ENCODE data around the gene MCF2L.

DNA sequence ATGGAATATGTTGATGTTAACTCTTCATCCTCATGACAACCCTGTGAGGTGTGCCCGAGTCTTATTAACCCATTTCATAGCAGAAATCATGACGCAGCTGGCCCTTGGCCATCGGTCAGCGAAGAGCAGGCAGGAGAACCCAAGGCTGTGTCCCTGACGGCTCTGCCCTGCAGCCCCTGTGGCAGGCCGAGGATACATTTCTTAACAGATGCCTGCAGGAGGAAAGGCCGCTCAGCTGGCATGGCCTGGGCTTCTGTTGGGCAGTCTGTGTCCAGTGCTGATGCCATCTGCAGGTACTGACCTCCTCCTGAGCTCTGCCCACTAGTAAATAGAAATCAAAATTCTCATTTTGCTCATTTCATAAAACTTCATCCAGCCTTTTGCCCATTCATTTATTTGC is 35.4 kb upstream of the MCF2L start:
- no peak for TF ChIP-seq ARNTL (CRISPR knock-in tag; IDR thresholded peaks at IDR 0.05; ENCODE audit: borderline replicate concordance, low read depth)
- no peak for TF ChIP-seq ZFP3 (CRISPR knock-in tag; IDR thresholded peaks at IDR 0.05)
- TF ChIP-seq TOX (CRISPR knock-in tag; IDR thresholded peaks at IDR 0.05; ENCODE audit: borderline replicate concordance), result no peak
- TF ChIP-seq RARB (CRISPR knock-in tag; IDR thresholded peaks at IDR 0.05), result no peak
- no peak for TF ChIP-seq TCF4 (CRISPR knock-in tag; IDR thresholded peaks at IDR 0.05; ENCODE audit: borderline replicate concordance)
- TF ChIP-seq, protein P1, sequence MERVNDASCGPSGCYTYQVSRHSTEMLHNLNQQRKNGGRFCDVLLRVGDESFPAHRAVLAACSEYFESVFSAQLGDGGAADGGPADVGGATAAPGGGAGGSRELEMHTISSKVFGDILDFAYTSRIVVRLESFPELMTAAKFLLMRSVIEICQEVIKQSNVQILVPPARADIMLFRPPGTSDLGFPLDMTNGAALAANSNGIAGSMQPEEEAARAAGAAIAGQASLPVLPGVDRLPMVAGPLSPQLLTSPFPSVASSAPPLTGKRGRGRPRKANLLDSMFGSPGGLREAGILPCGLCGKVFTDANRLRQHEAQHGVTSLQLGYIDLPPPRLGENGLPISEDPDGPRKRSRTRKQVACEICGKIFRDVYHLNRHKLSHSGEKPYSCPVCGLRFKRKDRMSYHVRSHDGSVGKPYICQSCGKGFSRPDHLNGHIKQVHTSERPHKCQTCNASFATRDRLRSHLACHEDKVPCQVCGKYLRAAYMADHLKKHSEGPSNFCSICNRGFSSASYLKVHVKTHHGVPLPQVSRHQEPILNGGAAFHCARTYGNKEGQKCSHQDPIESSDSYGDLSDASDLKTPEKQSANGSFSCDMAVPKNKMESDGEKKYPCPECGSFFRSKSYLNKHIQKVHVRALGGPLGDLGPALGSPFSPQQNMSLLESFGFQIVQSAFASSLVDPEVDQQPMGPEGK (CRISPR knock-in tag; IDR thresholded peaks at IDR 0.05; ENCODE audit: borderline replicate concordance), result no peak
- no peak for TF ChIP-seq CSDC2 (CRISPR knock-in tag; IDR thresholded peaks at IDR 0.05)
- no peak for TF ChIP-seq BACH2 (CRISPR knock-in tag; IDR thresholded peaks at IDR 0.05; ENCODE audit: borderline replicate concordance)
- TF ChIP-seq ESRRG (CRISPR knock-in tag; IDR thresholded peaks at IDR 0.05), result no peak
